ENCODE measurements around the gene DLGAP1. TPM values are rescaled to one million over a fixed set of nuclear protein-coding genes. Genes with fewer than 3 reads are reported as not detected.

The DLGAP1 gene
- total RNA-seq, 1 experiment from 2014 or later = not detected

DNA sequence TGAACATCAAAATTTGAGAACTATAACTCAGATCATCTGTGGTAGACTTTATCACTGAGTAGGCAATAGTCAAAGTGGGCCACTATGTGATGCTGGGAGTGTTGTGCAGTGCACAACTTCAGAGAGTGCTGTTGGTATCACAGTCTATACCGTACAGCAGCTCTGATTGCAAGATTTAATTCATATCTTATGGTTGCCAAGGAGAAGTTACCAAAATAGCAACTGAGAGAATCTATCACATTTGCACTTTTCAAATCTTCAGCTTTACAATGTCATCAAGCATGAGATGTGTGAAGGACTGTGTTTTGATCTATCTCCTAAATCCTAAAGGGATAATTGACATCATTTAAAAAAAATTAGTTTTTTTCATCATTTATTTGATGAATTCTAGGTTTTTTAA, 216.1 kb downstream of the DLGAP1 start:
- intact Hi-C loops (cut with micrococcal nuclease) = no loop called here
- CTCF ChIA-PET = interaction anchor here (0.5 to 0.7 kb wide), 3 partner anchors 14 to 819 kb away, joined by 3 read pairs; no protein-coding TSS in a partner anchor
- POLR2A ChIA-PET = interaction anchor here (0.7 kb wide), 1 partner anchor 24 kb away, joined by 3 read pairs; no protein-coding TSS in a partner anchor
- BruUV-seq (replicated peaks) = no TSS peak
- H3K36me3 Mint-ChIP-seq (ENCODE audit: insufficient read depth, unreplicated experiment) = no peaks in the 10 kb centered on the region
- H3K9me3 Mint-ChIP-seq (ENCODE audit: unreplicated experiment) = no peaks in the 10 kb centered on the region
- H3K27me3 Mint-ChIP-seq (ENCODE audit: insufficient read depth, unreplicated experiment) = peaks cover 89% of the 10 kb centered on the region
- TF ChIP-seq, protein P1, sequence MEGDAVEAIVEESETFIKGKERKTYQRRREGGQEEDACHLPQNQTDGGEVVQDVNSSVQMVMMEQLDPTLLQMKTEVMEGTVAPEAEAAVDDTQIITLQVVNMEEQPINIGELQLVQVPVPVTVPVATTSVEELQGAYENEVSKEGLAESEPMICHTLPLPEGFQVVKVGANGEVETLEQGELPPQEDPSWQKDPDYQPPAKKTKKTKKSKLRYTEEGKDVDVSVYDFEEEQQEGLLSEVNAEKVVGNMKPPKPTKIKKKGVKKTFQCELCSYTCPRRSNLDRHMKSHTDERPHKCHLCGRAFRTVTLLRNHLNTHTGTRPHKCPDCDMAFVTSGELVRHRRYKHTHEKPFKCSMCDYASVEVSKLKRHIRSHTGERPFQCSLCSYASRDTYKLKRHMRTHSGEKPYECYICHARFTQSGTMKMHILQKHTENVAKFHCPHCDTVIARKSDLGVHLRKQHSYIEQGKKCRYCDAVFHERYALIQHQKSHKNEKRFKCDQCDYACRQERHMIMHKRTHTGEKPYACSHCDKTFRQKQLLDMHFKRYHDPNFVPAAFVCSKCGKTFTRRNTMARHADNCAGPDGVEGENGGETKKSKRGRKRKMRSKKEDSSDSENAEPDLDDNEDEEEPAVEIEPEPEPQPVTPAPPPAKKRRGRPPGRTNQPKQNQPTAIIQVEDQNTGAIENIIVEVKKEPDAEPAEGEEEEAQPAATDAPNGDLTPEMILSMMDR (IDR thresholded peaks at IDR 0.05; ENCODE audit: unreplicated experiment) = no peak
- no peak overlapping the region for H3K27ac Mint-ChIP-seq (ENCODE audit: low read depth, unreplicated experiment)
- no peak overlapping the region for H3K4me3 Mint-ChIP-seq (ENCODE audit: unreplicated experiment)
- H3K4me1 Mint-ChIP-seq (ENCODE audit: insufficient read depth, unreplicated experiment) = peaks cover 5% of the 10 kb centered on the region
- no peak for DNase-seq (ENCODE audit: unreplicated experiment)

DNA sequence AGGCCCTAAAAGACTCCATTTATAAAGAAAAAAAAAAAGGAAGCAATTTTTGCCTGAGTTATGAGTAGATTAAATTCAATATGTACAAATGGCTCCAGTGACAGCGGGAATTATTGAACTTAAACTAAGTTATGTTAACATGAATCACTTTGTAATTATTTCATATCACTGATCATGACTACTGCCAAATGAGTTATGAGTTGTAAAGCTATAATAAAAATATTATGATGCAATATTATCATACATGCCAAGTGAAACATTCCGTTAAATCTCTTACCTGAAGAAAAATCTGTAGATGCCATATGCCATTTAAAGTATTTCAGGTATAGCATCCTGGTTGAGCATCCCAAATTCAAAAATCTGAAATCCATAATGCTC, 217.5 kb downstream of the DLGAP1 start:
- no peak overlapping the region for H3K4me3 Mint-ChIP-seq (ENCODE audit: unreplicated experiment)
- no peak for DNase-seq (ENCODE audit: unreplicated experiment)
- peaks cover 5% of the 10 kb centered on the region for H3K4me1 Mint-ChIP-seq (ENCODE audit: insufficient read depth, unreplicated experiment)
- H3K36me3 Mint-ChIP-seq (ENCODE audit: insufficient read depth, unreplicated experiment) = no peaks in the 10 kb centered on the region
- no peak overlapping the region for H3K27ac Mint-ChIP-seq (ENCODE audit: low read depth, unreplicated experiment)
- ChIA-PET CTCF (no interaction called here), POLR2A (no interaction called here)
- H3K9me3 Mint-ChIP-seq (ENCODE audit: unreplicated experiment) = no peaks in the 10 kb centered on the region
- intact Hi-C loops (cut with micrococcal nuclease) = no loop called here
- TF ChIP-seq, protein P1 (IDR thresholded peaks at IDR 0.05; ENCODE audit: unreplicated experiment) = no peak
- H3K27me3 Mint-ChIP-seq (ENCODE audit: insufficient read depth, unreplicated experiment) = peaks cover 87% of the 10 kb centered on the region
- no TSS peak for BruUV-seq (replicated peaks)

DNA sequence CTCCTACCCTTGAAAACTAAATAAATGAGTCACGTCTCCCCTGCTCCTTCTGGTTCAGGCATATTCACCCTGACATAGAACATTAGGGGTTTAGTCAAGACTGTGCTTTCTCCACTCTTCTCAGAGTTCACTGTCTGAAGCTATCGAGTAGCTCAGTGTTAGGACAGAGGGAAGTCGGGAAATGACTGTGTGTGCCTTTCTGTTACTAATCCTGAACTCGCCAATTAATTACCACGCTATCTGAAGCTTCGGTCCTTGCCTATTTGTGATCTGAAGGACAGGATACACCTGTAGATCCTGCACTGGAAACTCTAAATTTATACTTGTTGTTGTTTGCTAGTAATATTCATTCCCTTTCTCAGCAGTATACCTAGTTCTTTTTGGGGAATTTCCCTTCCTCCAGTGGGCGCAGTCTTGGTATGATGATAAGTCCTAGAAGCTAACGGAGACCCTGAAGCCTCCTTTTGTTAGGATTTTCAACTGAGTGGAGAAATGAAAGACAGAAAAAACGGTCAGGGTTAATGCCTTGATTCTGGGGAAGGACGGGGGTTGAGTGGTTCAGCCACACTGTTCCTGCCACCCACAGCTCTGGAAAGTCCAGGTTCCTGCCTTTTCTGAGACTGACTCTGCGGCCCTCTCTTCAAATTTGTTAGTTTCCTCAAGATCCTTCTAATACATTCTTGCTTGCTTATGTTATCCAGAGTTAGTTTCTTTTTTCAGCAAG, 218.0 kb downstream of the DLGAP1 start:
- intact Hi-C loops (cut with micrococcal nuclease) = no loop called here
- Mint-ChIP-seq H3K4me1 (ENCODE audit: insufficient read depth, unreplicated experiment) (peaks cover 5% of the 10 kb centered on the region), H3K27me3 (ENCODE audit: insufficient read depth, unreplicated experiment) (peaks cover 87% of the 10 kb centered on the region), H3K9me3 (ENCODE audit: unreplicated experiment) (no peaks in the 10 kb centered on the region), H3K27ac (ENCODE audit: low read depth, unreplicated experiment) (no peak overlapping the region), H3K4me3 (ENCODE audit: unreplicated experiment) (no peak overlapping the region), H3K36me3 (ENCODE audit: insufficient read depth, unreplicated experiment) (no peaks in the 10 kb centered on the region)
- DNase-seq (ENCODE audit: unreplicated experiment) = no peak
- no TSS peak for BruUV-seq (replicated peaks)
- POLR2A ChIA-PET = no interaction called here
- CTCF ChIA-PET = no interaction called here
- TF ChIP-seq, protein P1 (IDR thresholded peaks at IDR 0.05; ENCODE audit: unreplicated experiment) = no peak

DNA sequence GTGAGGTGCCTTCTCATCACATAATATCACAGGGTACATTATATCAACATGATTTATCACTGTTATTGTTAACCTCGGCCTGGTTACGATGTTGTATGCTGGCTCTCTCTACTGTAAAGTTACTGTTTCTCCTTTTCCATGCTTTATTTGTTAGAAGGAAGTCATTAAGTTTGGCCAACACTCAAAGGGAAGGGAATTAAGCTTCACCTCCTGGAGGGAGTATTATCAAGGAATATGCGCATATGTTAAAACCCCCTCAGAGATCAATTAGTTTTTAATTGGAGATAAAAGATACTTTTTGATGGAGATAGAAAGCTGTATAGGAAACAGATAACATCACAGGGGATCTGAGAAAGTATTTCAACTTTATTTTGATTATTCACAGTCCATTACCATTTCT, 221.6 kb downstream of the DLGAP1 start:
- peaks cover 5% of the 10 kb centered on the region for H3K4me1 Mint-ChIP-seq (ENCODE audit: insufficient read depth, unreplicated experiment)
- intact Hi-C loops (cut with micrococcal nuclease) = no loop called here
- H3K27me3 Mint-ChIP-seq (ENCODE audit: insufficient read depth, unreplicated experiment) = peaks cover 83% of the 10 kb centered on the region
- H3K9me3 Mint-ChIP-seq (ENCODE audit: unreplicated experiment) = peaks cover 14% of the 10 kb centered on the region
- H3K27ac Mint-ChIP-seq (ENCODE audit: low read depth, unreplicated experiment) = no peak overlapping the region
- BruUV-seq (replicated peaks) = no TSS peak
- H3K4me3 Mint-ChIP-seq (ENCODE audit: unreplicated experiment) = no peak overlapping the region
- ChIA-PET CTCF (no interaction called here), POLR2A (no interaction called here)
- no peak for DNase-seq (ENCODE audit: unreplicated experiment)
- no peaks in the 10 kb centered on the region for H3K36me3 Mint-ChIP-seq (ENCODE audit: insufficient read depth, unreplicated experiment)
- TF ChIP-seq, protein P1 (IDR thresholded peaks at IDR 0.05; ENCODE audit: unreplicated experiment) = no peak
